GDM1 (cell line): ENCODE measurements around the gene ZNF554.
"Not testable (repeated sequence)": the region's sequence is repeated elsewhere in the genome, so short reads cannot be mapped to it uniquely, and the experiment has no call there.

ENCODE experiments used
- DNase-seq: peaks from one replicate; lab custom pipeline; 2025; lab: John Stamatoyannopoulos, UW

Gene ZNF554

DNA sequence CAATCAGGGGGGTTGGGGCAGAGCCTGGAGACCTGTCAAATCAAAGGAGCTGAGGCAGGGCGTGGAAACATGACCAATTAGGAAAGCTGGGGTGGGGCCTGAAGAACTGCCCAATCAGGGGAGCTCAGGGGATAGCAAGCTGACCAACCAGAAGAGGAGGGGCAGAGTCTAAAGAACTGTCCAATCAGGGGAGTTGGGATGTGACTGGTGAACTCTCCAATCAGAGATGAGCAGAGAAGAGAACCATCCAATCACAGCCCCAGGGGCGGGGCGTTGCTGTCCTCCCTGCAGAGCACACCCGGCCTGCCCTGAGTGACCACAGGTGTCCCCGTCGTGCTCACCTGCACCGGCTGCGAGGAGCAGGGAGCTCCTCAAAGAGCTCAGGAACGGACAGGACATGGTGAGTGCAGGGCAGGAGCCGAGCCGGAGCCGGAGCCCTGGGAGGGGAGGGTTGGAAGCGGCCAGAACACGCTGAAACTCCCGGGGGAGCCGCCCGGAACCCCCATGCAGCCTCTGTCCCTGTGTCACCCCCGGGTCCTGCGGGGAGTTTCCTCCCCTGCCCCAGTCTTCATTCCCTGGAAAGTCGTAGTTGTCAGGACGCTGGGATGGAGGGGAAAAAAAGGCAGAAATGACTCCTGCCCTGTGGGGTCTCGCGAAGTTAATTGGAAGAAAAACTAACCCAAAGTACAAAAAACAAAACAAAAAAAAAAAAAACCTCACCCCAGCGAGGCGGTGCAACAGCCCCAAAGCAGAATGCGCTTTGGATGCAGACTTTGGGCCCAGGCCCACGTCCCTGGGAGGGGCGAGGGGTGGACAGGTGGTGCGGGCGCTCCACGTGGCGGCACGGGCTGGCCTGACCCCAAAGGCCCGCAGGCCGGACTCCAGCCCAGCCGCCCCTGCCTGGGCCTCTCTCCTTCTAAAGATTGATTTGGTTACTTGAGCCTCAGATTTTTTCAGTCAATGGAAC, 47.6 kb downstream of the ZNF554 start, which contains the start of gene ZNF556:
ZNF556 (plus strand) TSS at position 311 of the 967 bp plus-strand sequence; CDS start at position 398, 87 bp downstream.
- no peak for DNase-seq

DNA sequence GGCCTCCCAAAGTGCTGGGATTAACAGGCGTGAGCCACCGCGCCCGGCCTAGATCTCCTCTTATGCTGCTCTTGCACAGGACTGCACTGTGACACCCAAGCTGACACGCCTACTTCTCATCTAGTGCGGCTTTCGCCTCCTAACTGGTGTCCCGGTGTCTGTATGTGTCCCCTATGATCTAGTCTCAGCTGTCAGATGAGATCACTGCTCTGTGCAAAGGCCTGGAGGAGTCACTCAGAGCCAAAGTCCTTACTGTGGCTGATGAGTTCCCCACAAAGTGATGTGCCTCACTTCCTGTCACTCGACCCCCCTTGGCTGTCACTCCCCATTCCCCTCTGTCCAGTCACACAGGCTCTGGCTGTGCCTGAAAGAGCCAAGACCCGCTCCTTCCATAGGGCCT, 50.0 kb downstream of the ZNF554 start:
- DNase-seq: no peak

DNA sequence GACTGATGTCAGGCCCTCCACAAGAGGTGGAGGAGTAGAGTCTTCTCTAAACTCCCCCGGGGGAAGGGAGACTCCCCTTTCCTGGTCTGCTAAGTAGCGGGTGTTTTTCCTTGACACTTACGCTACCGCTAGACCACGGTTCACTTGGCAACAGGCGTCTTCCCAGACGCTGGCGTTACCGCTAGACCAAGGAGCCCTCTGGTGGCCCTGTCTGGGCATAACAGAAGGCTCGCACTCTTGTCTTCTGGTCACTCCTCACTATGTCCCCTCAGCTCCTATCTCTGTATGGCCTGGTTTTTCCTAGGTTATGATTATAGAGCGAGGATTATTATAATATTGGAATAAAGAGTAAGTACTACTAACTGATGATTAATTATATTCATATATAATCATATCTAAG, 52.5 kb downstream of the ZNF554 start:
- not testable (repeated sequence) for DNase-seq

DNA sequence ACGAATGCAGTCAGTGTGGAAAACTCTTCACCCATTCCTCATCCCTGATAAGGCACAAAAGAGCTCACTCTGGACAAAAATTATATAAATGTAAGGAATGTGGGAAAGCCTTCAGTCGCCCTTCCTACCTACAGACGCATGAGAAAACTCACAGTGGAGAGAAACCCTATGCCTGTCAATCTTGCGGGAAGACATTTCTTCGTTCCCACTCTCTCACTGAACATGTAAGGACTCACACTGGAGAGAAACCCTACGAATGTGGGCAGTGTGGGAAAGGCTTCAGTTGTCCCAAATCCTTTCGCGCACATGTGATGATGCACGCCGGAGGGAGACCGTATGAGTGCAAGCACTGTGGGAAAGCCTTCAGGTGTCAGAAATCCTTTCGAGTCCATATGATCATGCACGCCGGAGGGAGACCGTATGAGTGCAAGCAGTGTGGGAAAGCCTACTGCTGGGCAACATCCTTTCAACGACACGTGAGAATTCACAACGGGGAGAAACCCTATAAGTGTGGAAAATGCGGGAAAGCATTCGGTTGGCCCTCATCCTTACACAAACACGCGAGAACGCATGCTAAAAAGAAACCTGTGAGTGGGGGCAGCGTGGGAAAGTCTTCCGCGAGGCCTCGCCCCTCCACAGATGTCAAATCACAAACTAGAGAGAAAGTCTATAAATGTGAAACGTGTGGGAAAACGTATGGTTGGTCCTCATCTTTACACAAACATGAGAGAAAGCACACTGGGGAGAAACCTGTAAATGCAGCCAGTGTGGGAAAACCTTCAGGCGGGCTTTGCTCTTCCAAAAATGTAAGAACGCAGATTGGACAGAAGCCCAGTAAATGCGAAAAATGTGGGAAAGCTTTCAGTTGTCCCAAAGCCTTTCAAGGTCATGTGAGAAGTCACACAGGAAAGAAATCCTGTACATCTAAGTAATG, 58.0 kb downstream of the ZNF554 start:
- DNase-seq: no peak

DNA sequence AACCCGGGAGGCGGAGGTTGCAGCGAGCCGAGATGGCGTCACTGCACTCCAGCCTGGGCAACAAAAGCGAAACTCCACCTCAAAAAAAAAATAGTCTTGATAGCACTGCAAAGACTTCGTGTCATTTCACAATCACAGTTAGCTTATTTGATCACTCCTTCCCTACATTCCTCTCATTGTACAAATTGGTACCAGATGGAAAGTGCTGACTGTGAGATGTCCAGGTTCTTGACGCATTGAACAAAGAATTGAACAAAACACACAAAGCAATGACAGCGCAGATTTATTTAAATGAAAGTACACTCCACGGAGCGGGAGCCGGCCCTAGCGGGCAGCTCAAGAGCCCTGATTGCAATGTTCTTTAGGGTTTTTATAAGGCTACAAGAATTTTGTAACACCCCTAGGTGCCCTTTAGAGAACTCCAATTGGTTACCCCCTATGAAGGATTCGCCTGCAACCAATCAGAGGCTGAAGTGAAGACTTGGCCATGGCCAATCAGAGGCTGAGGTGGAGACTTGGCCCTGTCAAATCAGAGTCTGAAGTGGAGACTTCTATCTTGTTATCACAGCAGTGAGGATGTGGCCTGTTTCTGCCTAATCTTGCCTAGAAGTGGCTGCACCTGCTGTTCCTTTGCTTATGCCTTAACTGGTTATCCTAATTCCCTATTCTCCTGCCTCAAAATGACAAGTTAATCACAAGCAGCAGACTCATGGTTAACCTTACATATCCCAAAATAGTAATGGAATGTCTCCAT, 64.2 kb downstream of the ZNF554 start:
- no peak for DNase-seq

DNA sequence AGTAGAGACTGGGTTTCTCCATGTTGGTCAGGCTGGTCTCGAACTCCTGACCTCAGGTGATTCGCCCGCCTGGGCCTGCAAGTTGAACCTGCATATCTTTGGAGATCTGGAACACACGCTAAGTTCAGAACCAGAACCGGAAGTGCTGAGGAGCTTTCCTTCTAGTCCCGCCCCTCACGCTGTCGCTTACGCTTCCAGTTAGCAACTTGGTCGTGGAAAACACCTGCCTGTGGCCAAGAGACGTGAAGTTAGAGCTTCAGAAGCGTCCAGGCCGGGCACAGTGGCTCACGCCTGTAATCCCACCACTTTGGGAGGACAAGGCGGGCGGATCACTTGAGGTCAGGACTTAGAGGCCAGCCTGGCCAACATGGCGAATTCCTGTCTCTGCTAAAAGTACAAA, 66.1 kb downstream of the ZNF554 start:
- DNase-seq: no peak
